ENCODE results near the gene CORO6.

CORO6 gene

DNA sequence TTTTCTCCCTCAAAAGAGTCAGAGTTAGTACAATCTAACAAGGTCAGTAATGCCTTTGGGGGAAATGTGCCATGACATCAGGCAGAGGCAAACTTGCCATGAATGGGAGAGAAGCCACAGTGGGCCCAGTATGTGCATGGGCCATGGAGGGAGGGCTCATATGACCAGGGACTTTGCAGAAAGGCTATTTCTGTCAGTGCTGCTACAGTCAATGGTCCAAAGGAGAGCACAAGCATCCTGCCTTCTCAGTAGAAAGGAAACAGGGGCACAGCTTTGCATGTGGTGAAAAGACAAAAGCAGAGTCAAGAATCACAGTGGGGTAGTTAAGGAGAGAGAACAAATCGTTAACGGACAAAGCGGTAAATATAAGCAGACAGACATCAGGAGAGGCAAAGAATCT is 11.2 kb upstream of the CORO6 start:
- FAIRE-seq (no peak), DNase-seq (ENCODE audit: low spot score) (no peak)

DNA sequence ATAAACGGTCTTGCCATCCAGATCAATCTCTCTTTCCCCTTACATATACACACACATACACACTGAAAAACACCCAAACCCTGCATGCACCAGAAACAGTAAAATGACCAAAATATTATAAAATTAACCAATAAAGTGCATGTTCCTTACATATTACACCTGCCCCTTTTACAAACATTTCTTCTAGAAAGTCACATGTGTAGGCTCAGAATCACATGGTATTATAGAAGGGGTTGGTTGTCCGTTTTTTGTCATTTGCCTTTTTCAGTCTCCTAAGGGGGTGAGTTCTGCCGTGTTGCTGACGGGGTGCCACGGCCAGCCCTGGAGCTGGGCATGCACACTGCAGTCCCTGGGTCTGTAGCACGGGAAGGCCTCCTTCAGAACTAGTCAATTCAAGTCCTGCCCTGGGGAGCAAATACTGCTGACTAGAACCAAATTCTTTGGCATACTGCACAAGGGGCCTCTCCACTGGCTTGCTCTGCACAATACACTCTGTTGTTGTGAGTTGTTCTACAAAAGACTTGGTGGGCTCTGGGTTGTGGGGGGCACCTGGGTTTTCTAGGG is 8.0 kb upstream of the CORO6 start:
- FAIRE-seq (no peak), DNase-seq (ENCODE audit: low spot score) (no peak)

DNA sequence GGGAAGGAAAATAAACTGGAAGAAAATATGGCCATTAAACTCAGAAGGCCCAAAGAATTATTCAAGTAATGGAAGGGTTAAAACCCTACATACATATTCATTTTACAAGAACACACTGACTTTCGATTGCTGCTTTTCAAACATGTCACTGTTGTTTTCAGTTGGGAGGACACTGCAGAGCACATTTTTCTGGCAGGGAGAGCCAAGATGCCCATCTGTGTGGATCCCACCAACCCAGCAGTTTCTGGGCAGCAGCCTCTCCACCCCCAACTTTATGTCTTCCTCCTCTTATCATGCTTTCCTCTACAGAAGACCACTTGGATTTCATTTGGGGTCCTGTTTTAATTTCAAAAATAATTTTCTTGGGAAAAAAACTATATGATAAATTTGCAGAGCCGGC is 7.1 kb upstream of the CORO6 start:
- FAIRE-seq, result no peak
- no peak for DNase-seq (ENCODE audit: low spot score)

DNA sequence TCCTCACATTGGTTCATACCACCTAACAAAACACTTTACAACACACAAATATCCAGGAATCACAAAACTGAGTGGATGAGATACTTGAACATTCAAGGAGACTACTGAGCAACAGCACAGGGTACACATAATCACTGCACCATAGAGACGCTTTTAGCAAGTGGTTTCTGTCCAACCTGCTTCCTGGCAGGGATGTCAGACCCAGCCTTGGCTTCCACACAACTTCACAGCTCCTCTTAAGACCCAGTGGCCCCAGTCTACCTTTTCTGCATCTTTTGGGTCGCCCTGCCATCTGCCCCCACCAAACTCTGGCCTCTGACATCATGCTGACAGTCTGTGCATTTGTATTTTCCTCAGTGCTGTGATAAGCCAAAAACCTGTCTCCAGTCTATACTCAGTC is 5.9 kb upstream of the CORO6 start:
- DNase-seq (ENCODE audit: low spot score) (no peak), FAIRE-seq (no peak)

DNA sequence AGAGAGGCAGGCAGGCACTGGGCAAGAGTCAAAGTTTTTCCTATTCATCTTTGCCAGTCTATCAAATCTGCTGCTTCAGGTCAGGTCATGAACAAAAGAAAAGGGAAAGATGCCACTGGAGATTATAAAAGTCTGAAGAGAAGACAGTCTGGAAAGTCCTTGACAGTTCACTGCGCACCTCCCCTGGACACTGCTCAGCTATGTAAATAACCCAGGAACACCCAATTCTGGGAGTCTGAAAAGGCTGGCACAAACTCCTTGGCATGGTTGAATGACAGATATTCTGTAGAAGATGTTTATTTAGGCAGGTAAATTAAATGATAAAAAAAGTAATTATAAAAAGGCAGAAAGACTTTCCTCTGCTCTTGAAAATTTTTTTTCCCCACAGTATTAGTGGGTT is 5.2 kb upstream of the CORO6 start:
- DNase-seq (ENCODE audit: low spot score) (no peak), FAIRE-seq (no peak)

DNA sequence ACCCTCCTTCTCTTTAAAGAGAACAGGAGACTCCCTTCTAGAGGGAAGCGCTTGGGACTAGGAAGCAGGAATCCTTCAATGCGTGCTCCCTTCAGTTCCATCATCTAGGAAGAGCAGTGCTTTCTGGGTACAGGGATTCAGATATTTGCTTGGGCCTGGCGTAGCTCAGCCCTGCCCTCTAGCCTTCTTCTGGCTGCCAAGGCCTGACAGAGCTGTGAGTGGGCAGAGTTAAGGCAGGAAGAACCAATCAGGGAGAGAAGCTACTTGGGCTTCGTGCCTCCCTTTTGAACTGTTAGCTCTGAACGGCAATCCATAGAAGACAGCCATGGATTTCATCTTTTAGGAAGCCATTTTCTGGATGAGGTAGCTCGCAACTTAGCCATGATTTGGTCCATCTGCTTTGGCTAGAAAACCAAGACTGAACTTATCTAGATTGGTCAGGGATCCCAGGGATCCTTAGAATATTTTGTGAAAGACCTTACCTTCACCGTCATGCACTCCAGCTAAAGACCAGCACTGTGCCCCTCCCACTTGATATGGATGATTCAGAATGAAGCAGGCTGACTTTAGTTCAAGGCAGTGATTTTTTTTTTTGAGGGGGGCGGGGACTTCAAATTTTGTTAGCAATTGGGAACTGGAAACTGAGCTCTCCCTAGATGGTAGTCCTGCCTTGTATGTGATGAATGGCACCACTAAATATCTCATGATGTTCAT is 2.5 kb upstream of the CORO6 start:
- no peak for DNase-seq (ENCODE audit: low spot score)
- FAIRE-seq, result no peak

DNA sequence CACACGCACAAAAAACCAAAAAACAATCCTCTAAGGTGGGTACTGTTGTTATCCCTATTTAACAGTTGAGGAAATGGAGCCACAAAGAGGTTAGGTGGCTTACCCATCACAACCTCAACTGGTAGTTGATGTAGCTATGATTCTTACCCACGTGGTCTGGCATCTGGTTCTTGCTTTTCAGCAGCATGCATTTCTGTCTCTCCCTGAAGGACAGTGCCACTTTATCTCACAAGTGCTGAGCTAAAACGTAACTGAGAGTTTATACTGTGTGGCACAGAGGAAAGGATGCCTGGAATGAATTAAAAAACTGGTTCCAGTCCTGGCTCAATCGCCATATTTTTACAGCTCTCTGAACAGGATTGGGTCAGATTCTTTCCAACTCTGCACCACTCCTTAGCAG is 1.9 kb upstream of the CORO6 start:
- DNase-seq (ENCODE audit: low spot score) (no peak), FAIRE-seq (no peak)

DNA sequence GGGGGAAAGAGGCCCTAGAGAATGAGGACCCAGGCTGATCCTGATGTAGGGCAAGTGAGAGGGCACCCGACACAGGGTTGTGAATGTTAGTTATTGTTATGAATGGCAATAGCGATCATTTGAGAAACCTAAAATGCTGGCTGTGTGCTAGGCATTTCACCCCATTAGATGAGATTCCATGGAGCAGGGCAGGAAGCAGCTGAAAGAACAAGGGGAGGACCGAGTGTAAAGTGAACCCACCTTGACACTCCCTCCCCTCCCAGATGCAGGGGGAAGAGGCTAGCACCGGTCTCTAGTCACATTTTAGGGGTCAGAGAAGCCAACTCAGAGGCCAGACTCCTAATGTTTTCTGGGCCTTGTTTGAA is 553 bp upstream of the CORO6 start:
- no peak for FAIRE-seq
- DNase-seq (ENCODE audit: low spot score), result no peak

DNA sequence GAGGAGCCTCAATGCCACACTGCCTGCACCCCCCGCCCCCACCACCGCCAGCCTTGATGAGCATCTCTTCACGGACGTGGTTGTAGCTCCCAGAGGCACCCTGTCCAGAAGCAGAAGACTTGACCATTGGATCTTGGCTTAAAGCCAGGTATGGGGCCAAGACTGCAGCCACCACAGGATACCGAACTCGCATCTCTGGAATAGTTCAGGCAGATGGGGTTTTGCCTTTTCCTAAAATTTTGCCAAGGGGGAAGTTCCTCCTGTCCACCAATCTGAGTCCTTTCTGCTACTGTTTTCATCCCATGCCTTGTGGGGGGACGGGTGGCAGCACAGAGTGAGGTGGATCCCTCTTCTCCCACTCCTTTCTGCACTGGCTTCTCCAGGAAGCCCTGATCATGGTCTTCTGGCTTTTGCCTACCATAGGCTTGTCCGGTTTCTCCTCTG is 939 bp downstream of the CORO6 start:
- DNase-seq (ENCODE audit: low spot score), result peak; percentile 42
- FAIRE-seq, result no peak

DNA sequence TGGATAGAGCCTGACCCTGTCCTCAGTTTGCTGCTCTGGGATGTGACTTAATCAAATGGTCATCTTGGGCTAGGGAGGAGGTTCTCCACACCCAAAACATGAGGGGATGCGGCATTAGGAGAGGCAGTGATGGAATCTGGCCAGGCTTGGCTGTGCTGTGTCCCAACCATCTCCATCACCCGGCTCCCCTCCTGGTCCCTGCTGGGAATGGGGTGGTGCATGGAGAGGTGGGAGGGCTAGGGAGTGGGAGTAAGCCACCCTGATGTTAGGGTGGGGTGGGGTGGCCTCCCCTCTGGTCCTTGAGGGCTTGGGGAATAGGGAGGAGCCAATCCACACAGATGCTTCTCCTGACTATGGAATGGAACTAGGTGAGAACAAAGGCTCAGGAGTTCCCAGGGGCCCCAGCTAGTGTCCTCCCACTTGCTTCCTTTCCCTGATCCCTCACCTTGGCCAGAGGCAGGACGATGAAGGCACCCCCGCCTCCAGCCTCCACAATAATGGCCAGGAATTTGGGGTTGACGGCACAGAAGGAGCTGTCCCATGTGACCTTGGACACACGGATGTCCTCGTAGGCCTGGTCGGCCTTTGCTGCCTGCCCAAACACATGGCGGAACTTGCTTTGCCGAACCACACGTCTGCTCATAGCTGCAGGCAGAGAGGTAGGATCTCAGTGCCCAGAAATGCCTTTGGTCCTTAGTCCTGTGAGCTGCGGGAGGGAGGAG is 1.8 kb downstream of the CORO6 start:
- FAIRE-seq (peak; percentile 42), DNase-seq (ENCODE audit: low spot score) (no peak)

DNA sequence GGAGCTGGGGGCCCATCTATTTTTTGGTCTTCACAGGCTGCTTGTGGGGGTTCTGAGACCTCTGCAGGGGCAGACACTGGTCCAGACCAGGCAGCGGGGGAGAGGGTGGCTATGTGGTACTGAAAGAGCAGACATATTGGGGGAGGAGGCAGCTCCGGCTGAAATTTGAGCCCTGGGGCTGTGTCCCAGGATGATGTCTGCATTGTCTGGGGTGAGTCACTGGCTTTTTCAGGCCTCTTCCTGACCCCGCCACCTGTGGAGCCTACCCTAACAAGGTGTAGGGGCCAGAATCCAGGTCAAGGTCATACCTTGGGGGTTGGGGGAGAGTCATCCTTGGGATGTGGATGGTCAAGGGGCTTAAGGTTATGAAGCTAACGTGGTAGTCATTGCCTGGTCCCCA is 2.4 kb downstream of the CORO6 start:
- DNase-seq (ENCODE audit: low spot score), result peak; percentile 86
- FAIRE-seq, result no peak

DNA sequence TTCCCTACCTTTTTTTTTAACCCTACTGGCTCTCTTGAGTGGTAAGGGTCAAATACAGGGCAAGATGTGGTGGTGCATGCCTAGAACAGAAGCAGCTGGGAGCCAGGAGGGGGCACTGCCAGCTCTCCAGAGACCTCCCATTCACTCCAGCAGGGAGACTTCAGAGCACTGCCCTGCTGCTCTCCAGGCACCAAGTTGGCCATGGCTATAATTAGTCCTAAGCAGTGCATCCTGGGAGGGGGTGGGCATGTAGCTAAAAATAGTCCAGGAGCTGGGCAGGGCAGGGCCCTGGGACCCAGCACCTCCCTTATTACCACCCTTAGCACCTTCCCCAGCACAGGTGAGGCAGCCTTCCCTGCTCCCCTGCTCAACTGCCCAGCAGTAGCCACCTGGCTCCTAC is 3.5 kb downstream of the CORO6 start:
- DNase-seq (ENCODE audit: low spot score) (no peak), FAIRE-seq (no peak)

DNA sequence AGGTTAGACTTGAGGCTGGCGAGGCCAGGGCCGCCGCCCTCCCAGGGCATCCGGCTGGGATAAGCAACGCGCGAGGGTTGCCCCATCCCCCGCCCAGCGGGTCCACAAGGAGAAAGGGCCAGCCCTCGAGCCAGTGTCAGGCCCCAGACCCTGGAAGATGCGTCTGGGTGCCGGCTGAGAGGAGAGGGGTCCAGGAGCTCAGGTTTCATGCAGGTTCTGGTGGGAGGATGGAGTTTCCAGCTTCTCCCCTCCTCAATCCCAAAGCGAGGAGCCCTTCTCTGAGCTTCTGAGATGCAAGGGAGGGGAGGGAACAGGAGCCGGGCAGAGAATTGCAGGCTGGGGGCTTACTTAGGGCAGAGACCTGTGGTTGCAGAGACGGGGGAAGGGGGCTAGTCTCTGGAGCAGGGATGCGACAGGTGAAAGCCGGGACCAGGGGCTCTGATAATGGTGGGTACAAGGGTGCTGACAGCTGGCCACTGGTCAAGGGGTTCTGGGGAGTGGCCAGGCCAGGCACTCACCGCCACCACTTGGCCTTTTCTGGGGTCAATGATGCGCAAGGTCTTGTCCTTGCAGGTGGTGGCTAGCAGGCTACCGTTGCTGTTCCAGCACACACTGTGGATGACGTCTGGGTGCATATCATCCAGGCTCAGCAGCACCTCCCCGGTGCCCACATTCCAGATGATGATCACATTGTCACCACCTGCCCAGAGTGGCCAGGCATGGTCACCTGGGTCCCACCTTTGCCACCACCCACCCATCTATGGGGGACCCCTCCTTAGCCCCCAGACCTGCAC is 4.2 kb downstream of the CORO6 start:
- FAIRE-seq (no peak), DNase-seq (ENCODE audit: low spot score) (no peak)

DNA sequence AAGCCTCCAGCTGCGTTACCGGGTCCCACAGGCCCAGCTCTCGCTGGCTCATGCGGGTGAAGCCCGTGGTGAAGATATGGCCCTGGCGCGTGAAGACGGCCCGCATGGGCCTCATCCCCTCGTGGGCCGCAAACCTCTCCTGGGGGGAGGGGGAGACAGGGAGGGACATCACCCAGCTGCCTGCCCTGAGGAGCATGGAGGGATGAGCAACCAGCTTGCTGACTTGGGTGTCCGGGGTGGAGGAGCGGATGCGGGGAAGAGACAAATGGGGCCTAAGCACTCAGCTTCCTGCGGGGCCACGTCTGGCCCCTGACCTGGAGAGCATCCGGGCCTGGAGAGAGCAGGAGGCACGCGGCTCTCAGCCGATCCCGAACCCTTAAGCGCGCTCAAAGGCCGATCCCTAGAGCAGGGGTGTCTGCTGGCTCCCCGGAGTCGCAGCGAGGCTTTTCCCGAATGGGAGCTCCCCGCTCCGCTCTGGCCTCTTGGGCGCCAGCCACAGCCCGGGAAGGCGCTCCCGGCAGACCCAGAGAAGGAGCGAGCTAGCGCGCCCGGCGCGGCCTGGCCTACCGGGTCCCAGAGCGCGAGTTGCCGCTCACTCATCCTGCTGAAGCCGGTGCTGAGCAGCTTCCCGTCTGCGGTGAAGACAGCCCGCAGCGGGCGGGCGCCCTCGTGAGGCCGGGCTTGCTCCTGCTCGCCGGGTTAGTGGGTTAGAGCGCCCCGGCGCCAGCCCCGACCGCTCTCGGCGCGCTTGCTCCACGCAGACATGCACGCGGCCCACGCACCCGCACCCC is 5.0 kb downstream of the CORO6 start:
- DNase-seq (ENCODE audit: low spot score), result no peak

DNA sequence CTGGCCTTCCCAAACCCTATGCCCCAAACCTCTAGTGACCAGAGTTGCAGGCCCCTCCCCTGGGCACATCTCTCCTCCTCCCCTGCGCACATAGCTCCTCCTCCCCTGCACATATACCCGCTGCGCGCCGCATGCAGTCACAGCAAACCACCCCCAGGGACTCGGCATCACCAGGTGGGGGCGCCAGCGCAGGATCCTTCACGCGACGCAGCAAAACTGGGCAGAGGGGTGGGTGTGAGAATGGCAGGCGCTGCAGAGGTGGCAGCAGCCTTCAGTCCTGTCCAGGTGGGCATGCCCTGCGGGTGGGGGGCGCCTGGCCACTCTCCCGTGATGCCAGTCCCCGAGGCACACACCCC is 5.6 kb downstream of the CORO6 start:
- FAIRE-seq (no peak), DNase-seq (ENCODE audit: low spot score) (no peak)

More for the DNA sequence above, 5.0 kb downstream of the CORO6 start:
- no peak for FAIRE-seq

DNA sequence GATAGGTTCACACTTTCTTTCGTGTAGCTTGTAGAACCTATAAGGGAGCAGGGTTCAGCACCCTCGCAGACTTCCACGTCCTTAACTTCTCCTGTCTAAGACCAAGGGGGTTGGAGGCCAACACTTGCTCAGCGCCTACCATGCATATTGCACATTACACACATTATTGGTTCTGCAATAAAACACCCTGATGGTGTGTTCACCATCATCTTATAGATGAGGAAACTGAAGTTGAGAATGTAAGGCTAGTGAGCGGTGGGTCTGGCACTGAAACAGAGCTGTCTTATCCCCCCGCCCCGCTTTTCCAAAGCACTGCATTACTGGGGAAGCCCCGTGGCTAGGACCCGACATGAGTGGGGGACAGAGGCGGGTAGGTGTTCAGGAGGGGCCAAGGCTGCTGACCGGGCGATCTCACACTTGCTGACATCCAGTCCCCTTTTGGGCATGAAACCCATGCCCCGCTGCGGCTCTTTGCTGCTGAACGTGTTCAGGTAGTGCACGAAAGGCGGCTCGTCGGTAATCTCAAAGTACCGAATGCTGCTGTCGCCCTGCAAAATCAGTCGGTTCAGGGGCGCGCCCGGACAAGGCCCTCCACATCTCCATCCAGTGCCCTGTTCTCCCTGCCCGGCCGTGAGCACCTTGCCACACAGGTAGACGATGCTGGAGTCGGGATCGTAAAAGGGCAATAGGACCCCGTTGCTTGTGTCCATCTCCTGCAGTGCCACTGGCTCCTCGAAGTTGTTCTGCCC is 6.2 kb downstream of the CORO6 start:
- FAIRE-seq (no peak), DNase-seq (ENCODE audit: low spot score) (no peak)

DNA sequence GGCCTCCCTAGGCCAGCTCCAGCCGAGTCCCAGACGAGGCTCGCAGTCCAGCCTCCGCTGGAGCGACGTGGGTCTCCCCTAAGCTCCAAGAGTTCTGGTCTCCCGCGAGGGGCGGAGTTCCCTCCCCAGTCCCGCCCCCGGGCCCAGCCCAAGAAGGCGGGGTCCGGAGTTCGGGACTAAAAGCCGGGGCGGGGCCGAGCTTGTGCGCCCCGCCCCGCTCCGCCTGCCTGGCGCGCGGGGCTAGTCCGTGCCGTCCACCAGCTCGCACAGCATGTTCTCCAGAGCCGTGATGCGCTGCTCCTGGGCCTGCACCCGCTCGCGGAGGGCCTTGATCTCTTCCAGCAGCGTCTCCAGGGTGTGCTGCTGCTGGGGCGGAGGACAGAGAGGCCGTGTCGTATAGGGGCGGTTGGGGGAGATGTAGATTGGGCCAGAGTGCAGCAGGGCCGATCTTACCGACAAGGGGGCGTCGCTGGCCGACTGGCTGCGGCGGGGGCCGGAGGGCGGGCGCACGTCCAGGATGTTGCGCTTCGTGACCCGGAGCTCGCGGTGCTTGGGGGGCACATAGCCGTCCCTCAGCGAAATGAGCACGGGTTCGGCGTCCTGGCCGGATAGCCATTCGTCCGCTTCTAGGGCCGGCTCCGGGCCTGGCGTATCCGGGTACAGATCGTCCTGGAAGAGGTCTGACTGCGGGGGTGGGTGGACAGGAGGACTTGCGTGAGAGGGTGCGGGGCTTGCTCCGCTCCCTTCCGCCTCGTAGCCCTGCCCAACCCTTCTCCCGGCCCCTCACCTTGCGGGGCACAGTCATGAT is 7.0 kb downstream of the CORO6 start:
- no peak for DNase-seq (ENCODE audit: low spot score)

DNA sequence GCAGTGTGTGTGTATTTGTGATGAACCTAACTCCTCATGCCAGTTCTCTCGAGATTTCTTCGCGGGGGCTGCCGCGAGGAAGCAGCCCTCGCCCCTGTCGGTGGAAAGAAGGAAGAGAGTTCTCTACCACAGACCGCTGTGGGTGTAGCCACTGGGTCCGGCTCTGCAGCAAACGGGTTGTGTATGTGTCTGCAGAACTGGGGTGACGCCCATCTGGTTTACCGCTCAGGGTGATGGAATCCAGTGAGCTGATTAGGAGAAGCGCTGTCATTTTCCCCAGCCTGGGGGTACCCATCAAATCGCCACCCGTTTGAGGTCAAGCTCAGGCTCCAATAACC is 7.7 kb downstream of the CORO6 start:
- no peak for DNase-seq (ENCODE audit: low spot score)
- no peak for FAIRE-seq

More for the DNA sequence above, 7.0 kb downstream of the CORO6 start:
- FAIRE-seq, result no peak

DNA sequence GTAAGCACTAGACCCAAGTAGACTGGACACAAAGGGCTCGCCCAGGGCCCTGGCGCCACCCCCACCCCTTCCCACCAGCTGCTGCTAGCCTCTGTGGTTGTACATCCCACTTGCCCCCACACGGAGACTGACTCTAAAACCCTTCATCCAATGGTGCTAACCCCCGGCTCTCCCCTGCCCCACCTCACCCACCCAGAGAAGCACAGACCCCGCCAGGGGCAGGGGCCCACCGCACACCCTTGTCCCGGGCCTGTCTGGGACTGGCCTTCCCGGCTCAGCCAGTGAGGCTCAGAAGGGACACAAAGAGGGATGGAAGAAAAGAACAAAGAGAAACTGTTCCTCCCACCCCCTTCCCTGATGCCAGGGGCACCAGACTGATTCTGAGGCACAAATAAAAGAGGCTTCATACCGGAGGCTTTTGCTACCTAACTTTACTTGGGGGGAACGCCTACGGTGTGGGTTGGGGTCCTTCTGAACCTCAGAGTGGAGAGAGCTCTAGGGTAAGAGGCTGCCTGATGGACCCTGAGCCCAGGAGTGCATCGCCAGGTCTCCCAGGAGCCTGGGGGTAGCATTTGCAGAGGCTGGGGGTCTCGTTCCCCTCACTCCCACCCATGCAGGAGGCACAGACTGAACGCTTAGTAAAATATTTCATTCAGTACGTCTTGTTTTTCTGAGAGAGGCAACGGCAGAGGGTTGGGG is 8.2 kb downstream of the CORO6 start:
- FAIRE-seq, result no peak
- DNase-seq (ENCODE audit: low spot score), result no peak
